K562 (cell line): Measurements from ENCODE around the gene SLC9C2. TPM values are rescaled to one million over a fixed set of nuclear protein-coding genes. Genes with fewer than 3 reads are reported as not detected.
A peak's percentile ranks its signal among the peaks of the same experiment; 100 is the strongest.

Experiments used
- BHLHE40 ChIP-seq: IDR thresholded peaks from 2 replicates; pipeline ENCODE4 v1.6.1; 2011; ENCODE audit warnings: low read length, improper control_type of control experiment
- CHD4 ChIP-seq: fragments of 200-600 bp; sonication (generic); IDR thresholded peaks from 3 replicates; pipeline ENCODE4 v1.6.1; 2012; ENCODE audit warnings: low read depth, mild to moderate bottlenecking, mixed read lengths, low read length, inconsistent platforms; ENCODE audit not compliant: insufficient read depth, insufficient replicate concordance, poor library complexity, severe bottlenecking
- DACH1 ChIP-seq: fragments of 450-650 bp; IDR thresholded peaks from 2 replicates; pipeline ENCODE4 v1.6.1; 2018; ENCODE audit not compliant: partially characterized antibody
- ELF1 ChIP-seq: fragments of 200-800 bp; sonication (Bioruptor generic); IDR thresholded peaks from 2 replicates; pipeline ENCODE4 v1.6.1; 2016; ENCODE audit warnings: missing genetic modification characterization, missing compliant biosample characterization
- GABPA ChIP-seq: fragments of 200-800 bp; sonication (Bioruptor generic); conservative IDR thresholded peaks from 2 replicates; pipeline ENCODE4 v1.6.1; 2016; ENCODE audit warnings: low read depth, missing genetic modification characterization, missing compliant biosample characterization
- JUN ChIP-seq, 2 experiments: sonication (generic) in 1 of 2; formaldehyde crosslinking in 1 of 2; IDR thresholded peaks; 2 replicates each; pipeline versions ENCODE4 v1.6.1 to v1.8.0; 2012 to 2022; ENCODE audit warnings: borderline replicate concordance in 2 of 2, mild to moderate bottlenecking in 2 of 2, improper control_type of control experiment in 1 of 2, low read depth in 1 of 2, low read length in 1 of 2, missing genetic modification reagents in 1 of 2
- MCM2 ChIP-seq: fragments of 450-650 bp; IDR thresholded peaks from 2 replicates; pipeline ENCODE4 v1.6.1; 2017; ENCODE audit warnings: low read depth, mild to moderate bottlenecking
- PHF8 ChIP-seq: fragments of 200-600 bp; sonication (generic); IDR thresholded peaks from 2 replicates; pipeline ENCODE4 v1.6.1; 2012; ENCODE audit warnings: mixed run types, mild to moderate bottlenecking, inconsistent platforms, low read length, moderate library complexity, borderline replicate concordance
- RB1 ChIP-seq: fragments of 450-650 bp; IDR thresholded peaks from 2 replicates; pipeline ENCODE4 v1.6.1; 2017; ENCODE audit warnings: low read depth, mild to moderate bottlenecking
- SMARCA4 ChIP-seq: fragments of 450-650 bp; IDR thresholded peaks from 2 replicates; pipeline ENCODE4 v1.6.1; 2016
- SMC3 ChIP-seq: conservative IDR thresholded peaks from 2 replicates; pipeline ENCODE4 v1.6.1; 2011; ENCODE audit warnings: low read depth, low read length, improper control_type of control experiment; ENCODE audit not compliant: insufficient read depth
- USF1 ChIP-seq: sonication (generic); formaldehyde crosslinking; IDR thresholded peaks from 2 replicates; pipeline ENCODE4 v1.9.0; 2022; ENCODE audit warnings: mild to moderate bottlenecking, missing genetic modification reagents
- ZBTB17 ChIP-seq: fragments of 450-650 bp; formaldehyde crosslinking; IDR thresholded peaks from 2 replicates; pipeline ENCODE4 v1.4.0; 2020; ENCODE audit warnings: mild to moderate bottlenecking
- ZKSCAN1 ChIP-seq: fragments of 150-350 bp; IDR thresholded peaks from 2 replicates; pipeline ENCODE4 v1.6.1; 2016; ENCODE audit warnings: low read depth, low read length
- ZNF124 ChIP-seq: sonication (generic); formaldehyde crosslinking; IDR thresholded peaks from 2 replicates; pipeline ENCODE4 v1.8.1; 2022; ENCODE audit warnings: missing genetic modification reagents
- ZNF311 ChIP-seq: fragments of 250-450 bp; sonication (Bioruptor Pico); IDR thresholded peaks from 2 replicates; pipeline ENCODE4 v1.4.0; 2020; ENCODE audit warnings: mild to moderate bottlenecking, moderate library complexity
- ZNF324 ChIP-seq: fragments of 250-450 bp; sonication (Bioruptor Pico); IDR thresholded peaks from 2 replicates; pipeline ENCODE4 v1.4.0; 2020; ENCODE audit warnings: mild to moderate bottlenecking
- ZNF431 ChIP-seq: sonication (generic); formaldehyde crosslinking; IDR thresholded peaks from 2 replicates; pipeline ENCODE4 v1.8.0; 2022; ENCODE audit warnings: mild to moderate bottlenecking, missing genetic modification reagents
- ZNF551 ChIP-seq: fragments of 250-450 bp; sonication (Bioruptor Pico); IDR thresholded peaks from 2 replicates; pipeline ENCODE4 v1.5.0; 2021; ENCODE audit warnings: mild to moderate bottlenecking, moderate library complexity
- ZNF696 ChIP-seq: fragments of 250-450 bp; sonication (Bioruptor Pico); conservative IDR thresholded peaks from 2 replicates; pipeline ENCODE4 v1.4.0; 2020; ENCODE audit warnings: mild to moderate bottlenecking, moderate library complexity
- ZNF766 ChIP-seq: fragments of 200-800 bp; sonication (Bioruptor generic); conservative IDR thresholded peaks from 2 replicates; pipeline ENCODE4 v1.6.1; 2016; ENCODE audit warnings: missing genetic modification characterization, missing compliant biosample characterization
- polyA plus RNA-seq, 8 experiments: library from polyadenylated mRNA; depleted of rRNA in 4 of 8; stranded (reverse) in 5 of 8; unstranded in 3 of 8; fragments of >200 nt; fragmentation: Nextera tagmentation in 2 of 8; fragmentation: Illumina TruSeq in 1 of 8; extraction: Ambion mirVana in 2 of 8; extraction: Trizol in 1 of 8; gene quantifications; 2 replicates each; pipeline versions ENCODE4 v1.2.1 to v1.2.3, GENCODE V29; 2011 to 2014; ENCODE audit warnings: inconsistent platforms in 1 of 8, missing spikeins in 1 of 8
- total RNA-seq, 7 experiments: library from RNA; depleted of rRNA in 6 of 7; stranded (reverse); fragments of >200 nt in 6 of 7; fragmentation: Illumina TruSeq in 2 of 7; extraction: Trizol in 2 of 7; gene quantifications; 2 replicates each; pipeline versions ENCODE4 v1.2.1 to v1.2.3, GENCODE V29; 2011 to 2021; ENCODE audit warnings: low replicate concordance in 1 of 7
- TF ChIP-seq, protein P1 (sequence below): sonication (generic); formaldehyde crosslinking; IDR thresholded peaks from 2 replicates; pipeline ENCODE4 v1.8.0; 2022; ENCODE audit warnings: missing genetic modification reagents, mild to moderate bottlenecking, borderline replicate concordance
- TF ChIP-seq, protein P2 (sequence below): IDR thresholded peaks from 3 replicates; pipeline ENCODE4 v1.6.1; 2011; ENCODE audit warnings: borderline replicate concordance, mild to moderate bottlenecking, moderate library complexity; ENCODE audit not compliant: insufficient read length; ENCODE audit errors: extremely low read depth

SLC9C2 gene
- total and polyA plus RNA-seq, 9 of the 15 experiments (the other 6 are each of a cell fraction or from before 2014, with no cell fraction given), result 0.11 to 0.22 (median 0.15) TPM; not detected in 5

GRCh38 chr1:173476665-173477285 is 126.1 kb downstream of the SLC9C2 start (continued):
- TF ChIP-seq PHF8 (peak; percentile 68; the same call in 1 of the 2 replicates), BHLHE40 (peak; percentile 90), ZKSCAN1 (peak; percentile 14; the same call in 1 of the 2 replicates), ZNF431 (CRISPR knock-in tag) (0 out of 2 replicates have a peak, but pooled peaks have one; percentile 25), MCM2 (no peak), CHD4 (no peak), ZNF324 (CRISPR knock-in tag) (no peak), DACH1 (no peak), SMARCA4 (no peak), JUN (IDR thresholded peaks at IDR 0.05; ENCODE audit: borderline replicate concordance, low read depth, low read length) (peak; percentile 47; the same call in 1 of the 2 replicates), JUN (CRISPR knock-in tag; IDR thresholded peaks at IDR 0.05; ENCODE audit: borderline replicate concordance) (no peak), SMC3 (0 out of 2 replicates have a peak, but pooled peaks have one; percentile 6), ZNF696 (CRISPR knock-in tag) (no peak), ZNF311 (peak; percentile 8; the same call in 1 of the 2 replicates), ZNF766 (CRISPR knock-in tag) (0 out of 2 replicates have a peak, but pooled peaks have one; percentile 22), ZNF124 (no peak), RB1 (peak; percentile 73), GABPA (tag) (peak; percentile 28; the same call in 1 of the 2 replicates), ZBTB17 (CRISPR knock-in tag) (peak; percentile 82), ZNF551 (CRISPR knock-in tag) (no peak), USF1 (peak; percentile 98), ELF1 (no peak)
- TF ChIP-seq, protein P1, sequence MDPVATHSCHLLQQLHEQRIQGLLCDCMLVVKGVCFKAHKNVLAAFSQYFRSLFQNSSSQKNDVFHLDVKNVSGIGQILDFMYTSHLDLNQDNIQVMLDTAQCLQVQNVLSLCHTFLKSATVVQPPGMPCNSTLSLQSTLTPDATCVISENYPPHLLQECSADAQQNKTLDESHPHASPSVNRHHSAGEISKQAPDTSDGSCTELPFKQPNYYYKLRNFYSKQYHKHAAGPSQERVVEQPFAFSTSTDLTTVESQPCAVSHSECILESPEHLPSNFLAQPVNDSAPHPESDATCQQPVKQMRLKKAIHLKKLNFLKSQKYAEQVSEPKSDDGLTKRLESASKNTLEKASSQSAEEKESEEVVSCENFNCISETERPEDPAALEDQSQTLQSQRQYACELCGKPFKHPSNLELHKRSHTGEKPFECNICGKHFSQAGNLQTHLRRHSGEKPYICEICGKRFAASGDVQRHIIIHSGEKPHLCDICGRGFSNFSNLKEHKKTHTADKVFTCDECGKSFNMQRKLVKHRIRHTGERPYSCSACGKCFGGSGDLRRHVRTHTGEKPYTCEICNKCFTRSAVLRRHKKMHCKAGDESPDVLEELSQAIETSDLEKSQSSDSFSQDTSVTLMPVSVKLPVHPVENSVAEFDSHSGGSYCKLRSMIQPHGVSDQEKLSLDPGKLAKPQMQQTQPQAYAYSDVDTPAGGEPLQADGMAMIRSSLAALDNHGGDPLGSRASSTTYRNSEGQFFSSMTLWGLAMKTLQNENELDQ, result 0 out of 2 replicates have a peak, but pooled peaks have one; percentile 84
- TF ChIP-seq, protein P2, sequence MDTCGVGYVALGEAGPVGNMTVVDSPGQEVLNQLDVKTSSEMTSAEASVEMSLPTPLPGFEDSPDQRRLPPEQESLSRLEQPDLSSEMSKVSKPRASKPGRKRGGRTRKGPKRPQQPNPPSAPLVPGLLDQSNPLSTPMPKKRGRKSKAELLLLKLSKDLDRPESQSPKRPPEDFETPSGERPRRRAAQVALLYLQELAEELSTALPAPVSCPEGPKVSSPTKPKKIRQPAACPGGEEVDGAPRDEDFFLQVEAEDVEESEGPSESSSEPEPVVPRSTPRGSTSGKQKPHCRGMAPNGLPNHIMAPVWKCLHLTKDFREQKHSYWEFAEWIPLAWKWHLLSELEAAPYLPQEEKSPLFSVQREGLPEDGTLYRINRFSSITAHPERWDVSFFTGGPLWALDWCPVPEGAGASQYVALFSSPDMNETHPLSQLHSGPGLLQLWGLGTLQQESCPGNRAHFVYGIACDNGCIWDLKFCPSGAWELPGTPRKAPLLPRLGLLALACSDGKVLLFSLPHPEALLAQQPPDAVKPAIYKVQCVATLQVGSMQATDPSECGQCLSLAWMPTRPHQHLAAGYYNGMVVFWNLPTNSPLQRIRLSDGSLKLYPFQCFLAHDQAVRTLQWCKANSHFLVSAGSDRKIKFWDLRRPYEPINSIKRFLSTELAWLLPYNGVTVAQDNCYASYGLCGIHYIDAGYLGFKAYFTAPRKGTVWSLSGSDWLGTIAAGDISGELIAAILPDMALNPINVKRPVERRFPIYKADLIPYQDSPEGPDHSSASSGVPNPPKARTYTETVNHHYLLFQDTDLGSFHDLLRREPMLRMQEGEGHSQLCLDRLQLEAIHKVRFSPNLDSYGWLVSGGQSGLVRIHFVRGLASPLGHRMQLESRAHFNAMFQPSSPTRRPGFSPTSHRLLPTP, result no peak
